ENCODE results near the gene ITIH3.
"Not testable (repeated sequence)": the region's sequence is repeated elsewhere in the genome, so short reads cannot be mapped to it uniquely, and the experiment has no call there.

Gene ITIH3

DNA sequence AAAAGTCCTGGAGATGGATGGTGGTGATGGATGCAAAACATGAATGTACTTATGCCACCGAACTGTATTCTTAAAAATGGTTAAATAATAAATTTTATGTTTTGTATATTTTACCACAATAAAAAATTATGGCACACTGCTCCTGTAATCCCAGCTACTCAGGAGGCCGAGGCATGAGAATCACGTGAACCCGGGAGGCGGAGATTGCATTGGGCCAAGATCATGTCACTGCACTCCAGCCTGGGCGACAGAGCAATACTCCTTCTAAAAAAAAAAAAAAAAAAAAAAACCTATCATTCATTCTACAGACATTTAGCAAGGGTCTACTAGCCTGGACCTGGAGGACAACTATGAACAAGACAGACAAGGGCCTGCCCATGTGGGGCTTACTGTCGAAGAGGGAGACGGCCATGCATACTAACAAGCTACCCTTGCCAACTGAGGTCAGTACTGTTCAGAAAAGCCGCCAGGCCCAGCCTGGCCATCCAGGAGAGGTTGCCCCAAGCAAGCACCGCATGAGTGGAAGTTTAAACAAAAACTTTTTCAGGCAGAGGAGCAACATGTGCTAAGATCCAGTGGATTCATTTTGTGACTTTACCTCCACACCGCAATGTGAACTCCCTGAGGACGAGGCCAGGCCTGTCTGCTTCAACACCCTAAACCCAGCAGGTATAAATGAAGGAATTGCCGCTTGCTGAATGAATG lies 21.1 kb upstream of the ITIH3 start:
- H3K4me1 ChIP-seq (ENCODE audit: control insufficient read depth, insufficient read depth, low read length, poor library complexity, severe bottlenecking) = peaks cover 8% of the 10 kb centered on the region
- no peak overlapping the region for H3K27ac ChIP-seq (ENCODE audit: insufficient read depth, low read length, poor library complexity, severe bottlenecking)
- no peaks in the 10 kb centered on the region for H3K36me3 ChIP-seq (ENCODE audit: control insufficient read depth, insufficient read depth, low read length)
- no peak for DNase-seq
- no peaks in the 10 kb centered on the region for H3K9me3 ChIP-seq (ENCODE audit: control insufficient read depth, low read length)
- H3K27me3 ChIP-seq (replicated peaks; ENCODE audit: control insufficient read depth, insufficient read depth, low read length, poor library complexity, severe bottlenecking) = no peaks in the 10 kb centered on the region
- no peak overlapping the region for H3K4me3 ChIP-seq (ENCODE audit: insufficient read depth, low read depth, low read length, poor library complexity, severe bottlenecking)

DNA sequence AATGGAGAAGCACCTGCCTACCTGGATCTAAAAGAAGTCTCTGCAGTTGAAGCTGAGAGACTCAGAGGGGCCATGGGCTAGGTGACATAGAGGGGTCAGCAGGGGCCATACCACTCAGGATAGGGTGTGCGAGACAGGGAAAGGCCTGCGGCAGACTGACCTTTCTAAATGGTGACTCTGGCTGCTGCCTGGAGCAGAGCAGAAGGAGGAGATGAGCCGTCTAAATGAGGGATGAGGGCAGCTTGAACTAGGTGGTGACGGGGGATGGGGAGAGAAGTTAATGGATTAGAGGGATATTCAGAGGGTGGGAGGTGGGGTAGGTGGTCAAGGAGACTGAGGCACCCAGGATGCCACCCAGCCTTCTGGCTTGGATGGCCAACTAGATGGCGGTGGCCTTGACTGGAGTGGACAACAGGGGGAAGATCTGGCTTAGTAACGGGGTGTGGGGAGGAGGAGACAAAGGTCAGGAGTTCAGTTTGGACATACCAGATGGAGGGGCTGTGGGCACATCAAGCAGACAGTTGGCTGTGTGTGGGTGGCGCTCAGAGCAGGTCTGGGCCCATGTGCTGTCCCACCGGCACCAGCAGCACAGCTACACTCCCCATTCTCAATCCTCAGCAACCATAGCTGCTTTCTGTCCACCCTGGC lies 20.4 kb upstream of the ITIH3 start:
- Histone ChIP-seq H3K4me1 (ENCODE audit: control insufficient read depth, insufficient read depth, low read length, poor library complexity, severe bottlenecking) (peaks cover 8% of the 10 kb centered on the region), H3K36me3 (ENCODE audit: control insufficient read depth, insufficient read depth, low read length) (no peaks in the 10 kb centered on the region), H3K27ac (ENCODE audit: insufficient read depth, low read length, poor library complexity, severe bottlenecking) (no peak overlapping the region), H3K4me3 (ENCODE audit: insufficient read depth, low read depth, low read length, poor library complexity, severe bottlenecking) (no peak overlapping the region), H3K9me3 (ENCODE audit: control insufficient read depth, low read length) (no peaks in the 10 kb centered on the region), H3K27me3 (replicated peaks; ENCODE audit: control insufficient read depth, insufficient read depth, low read length, poor library complexity, severe bottlenecking) (no peaks in the 10 kb centered on the region)
- no peak for DNase-seq

- H3K4me1 ChIP-seq (ENCODE audit: control insufficient read depth, insufficient read depth, low read length, poor library complexity, severe bottlenecking) = peaks cover 4% of the 10 kb centered on the region
- no peaks in the 10 kb centered on the region for H3K9me3 ChIP-seq (ENCODE audit: control insufficient read depth, low read length)
- H3K36me3 ChIP-seq (ENCODE audit: control insufficient read depth, insufficient read depth, low read length) = no peaks in the 10 kb centered on the region
- DNase-seq = no peak
- no peak overlapping the region for H3K27ac ChIP-seq (ENCODE audit: insufficient read depth, low read length, poor library complexity, severe bottlenecking)
- H3K4me3 ChIP-seq (ENCODE audit: insufficient read depth, low read depth, low read length, poor library complexity, severe bottlenecking) = no peak overlapping the region
- H3K27me3 ChIP-seq (replicated peaks; ENCODE audit: control insufficient read depth, insufficient read depth, low read length, poor library complexity, severe bottlenecking) = no peaks in the 10 kb centered on the region
Observed at GRCh38 chr3:52774901-52775864, 19.4 kb upstream of the ITIH3 start.

DNA sequence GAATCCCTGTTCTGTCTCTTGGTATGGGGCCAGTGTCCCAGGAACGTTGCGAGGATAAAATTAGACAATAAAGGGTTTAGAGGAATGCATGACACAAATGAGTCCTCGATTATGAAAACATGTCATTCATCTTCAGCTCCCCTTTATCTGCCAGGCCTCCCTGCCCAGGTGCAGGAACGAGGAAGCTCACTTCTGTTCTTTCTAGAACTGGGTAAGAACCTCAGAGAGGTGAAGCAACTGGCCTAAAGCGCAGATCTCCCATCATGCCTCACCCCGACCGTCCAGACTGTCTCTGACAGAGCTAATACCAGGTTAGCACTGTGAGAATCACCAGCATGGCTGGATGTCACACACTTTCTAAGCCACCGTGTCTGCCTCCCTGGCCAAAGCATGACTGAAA lies 18.7 kb upstream of the ITIH3 start:
- no peak overlapping the region for H3K4me3 ChIP-seq (ENCODE audit: insufficient read depth, low read depth, low read length, poor library complexity, severe bottlenecking)
- H3K36me3 ChIP-seq (ENCODE audit: control insufficient read depth, insufficient read depth, low read length) = no peaks in the 10 kb centered on the region
- H3K9me3 ChIP-seq (ENCODE audit: control insufficient read depth, low read length) = no peaks in the 10 kb centered on the region
- no peak for DNase-seq
- no peak overlapping the region for H3K27ac ChIP-seq (ENCODE audit: insufficient read depth, low read length, poor library complexity, severe bottlenecking)
- no peaks in the 10 kb centered on the region for H3K27me3 ChIP-seq (replicated peaks; ENCODE audit: control insufficient read depth, insufficient read depth, low read length, poor library complexity, severe bottlenecking)
- H3K4me1 ChIP-seq (ENCODE audit: control insufficient read depth, insufficient read depth, low read length, poor library complexity, severe bottlenecking) = peaks cover 4% of the 10 kb centered on the region

GRCh38 chr3:52776486-52776885 lies 18.1 kb upstream of the ITIH3 start:
- H3K9me3 ChIP-seq (ENCODE audit: control insufficient read depth, low read length); H3K27me3 ChIP-seq (replicated peaks; ENCODE audit: control insufficient read depth, insufficient read depth, low read length, poor library complexity, severe bottlenecking); H3K4me3 ChIP-seq (ENCODE audit: insufficient read depth, low read depth, low read length, poor library complexity, severe bottlenecking); DNase-seq; H3K27ac ChIP-seq (ENCODE audit: insufficient read depth, low read length, poor library complexity, severe bottlenecking); H3K4me1 ChIP-seq (ENCODE audit: control insufficient read depth, insufficient read depth, low read length, poor library complexity, severe bottlenecking); H3K36me3 ChIP-seq (ENCODE audit: control insufficient read depth, insufficient read depth, low read length): not testable (repeated sequence)

DNA sequence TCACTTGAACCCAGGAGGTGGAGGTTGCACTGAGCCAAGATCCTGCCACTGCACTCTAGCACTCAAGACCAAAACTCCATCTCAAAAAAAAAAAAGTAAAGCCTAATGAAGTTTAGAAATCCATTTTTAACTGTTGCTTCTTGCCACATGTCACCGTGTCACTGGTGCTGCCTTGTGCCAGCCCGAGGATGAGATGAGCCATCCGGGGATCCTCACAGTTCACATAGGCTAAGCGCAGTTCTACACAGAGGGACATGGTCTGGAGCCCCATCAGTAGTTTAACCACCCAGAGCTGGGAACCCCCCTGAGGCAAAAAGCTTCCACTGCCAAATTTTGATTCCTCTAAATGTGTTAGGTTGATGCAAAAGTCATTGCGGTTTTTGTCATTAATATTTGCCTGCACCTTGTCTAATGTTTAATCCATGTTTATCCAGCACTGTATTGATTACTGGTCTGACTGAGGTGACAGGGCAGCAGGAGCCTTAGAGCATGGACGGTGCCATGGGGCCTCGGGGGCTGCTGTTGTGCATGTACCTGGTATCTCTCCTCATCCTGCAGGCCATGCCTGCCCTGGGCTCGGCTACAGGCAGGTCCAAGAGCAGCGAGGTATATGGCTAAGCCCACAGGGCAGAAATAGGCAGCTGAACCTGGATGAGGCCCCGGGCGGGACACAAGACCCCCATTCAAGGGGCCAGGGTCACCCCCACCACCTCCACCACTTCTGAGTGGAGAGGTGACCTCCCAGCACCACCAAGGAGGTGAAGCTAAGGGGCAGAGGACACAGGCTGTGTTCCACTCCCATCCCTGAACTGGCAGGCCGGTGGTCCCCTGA lies 17.3 kb upstream of the ITIH3 start, which contains the start of gene ITIH1:
TSS of gene ITIH1 (plus strand) at position 473 of the 832 bp plus-strand sequence. CDS start at position 490, 17 bp downstream.
- H3K4me3 ChIP-seq (ENCODE audit: insufficient read depth, low read depth, low read length, poor library complexity, severe bottlenecking) = no peak within 1 kb of the TSS

GRCh38 chr3:52777959-52778805 lies 16.4 kb upstream of the ITIH3 start:
- Histone ChIP-seq H3K36me3 (ENCODE audit: control insufficient read depth, insufficient read depth, low read length) (no peaks in the 10 kb centered on the region), H3K9me3 (ENCODE audit: control insufficient read depth, low read length) (no peaks in the 10 kb centered on the region), H3K27me3 (replicated peaks; ENCODE audit: control insufficient read depth, insufficient read depth, low read length, poor library complexity, severe bottlenecking) (no peaks in the 10 kb centered on the region), H3K27ac (ENCODE audit: insufficient read depth, low read length, poor library complexity, severe bottlenecking) (no peak overlapping the region), H3K4me1 (ENCODE audit: control insufficient read depth, insufficient read depth, low read length, poor library complexity, severe bottlenecking) (no peaks in the 10 kb centered on the region), H3K4me3 (ENCODE audit: insufficient read depth, low read depth, low read length, poor library complexity, severe bottlenecking) (no peak overlapping the region)
- DNase-seq = no peak

More for the DNA sequence above, 17.3 kb upstream of the ITIH3 start, which contains the start of gene ITIH1:
- Histone ChIP-seq H3K27ac (ENCODE audit: insufficient read depth, low read length, poor library complexity, severe bottlenecking) (no peak within 1 kb of the TSS), H3K36me3 (ENCODE audit: control insufficient read depth, insufficient read depth, low read length) (no peaks in the 10 kb centered on the region), H3K9me3 (ENCODE audit: control insufficient read depth, low read length) (no peaks in the 10 kb centered on the region), H3K27me3 (replicated peaks; ENCODE audit: control insufficient read depth, insufficient read depth, low read length, poor library complexity, severe bottlenecking) (no peaks in the 10 kb centered on the region), H3K4me1 (ENCODE audit: control insufficient read depth, insufficient read depth, low read length, poor library complexity, severe bottlenecking) (no peaks in the 10 kb centered on the region)
- no peak for DNase-seq

GRCh38 chr3:52779011-52779836 lies 15.4 kb upstream of the ITIH3 start:
- no peak overlapping the region for H3K27ac ChIP-seq (ENCODE audit: insufficient read depth, low read length, poor library complexity, severe bottlenecking)
- DNase-seq = no peak
- H3K4me3 ChIP-seq (ENCODE audit: insufficient read depth, low read depth, low read length, poor library complexity, severe bottlenecking) = no peak overlapping the region
- H3K36me3 ChIP-seq (ENCODE audit: control insufficient read depth, insufficient read depth, low read length) = no peaks in the 10 kb centered on the region
- no peaks in the 10 kb centered on the region for H3K9me3 ChIP-seq (ENCODE audit: control insufficient read depth, low read length)
- no peaks in the 10 kb centered on the region for H3K4me1 ChIP-seq (ENCODE audit: control insufficient read depth, insufficient read depth, low read length, poor library complexity, severe bottlenecking)
- no peaks in the 10 kb centered on the region for H3K27me3 ChIP-seq (replicated peaks; ENCODE audit: control insufficient read depth, insufficient read depth, low read length, poor library complexity, severe bottlenecking)
